HuH-7.5 (cell line): ENCODE measurements around the gene OSCAR.
"Not testable (repeated sequence)": the region's sequence is repeated elsewhere in the genome, so short reads cannot be mapped to it uniquely, and the experiment has no call there.

Experiments
- DNase-seq: peaks from one replicate; pipeline ENCODE4 v3.0.0; 2011; ENCODE audit warnings: low spot score

OSCAR gene

DNA sequence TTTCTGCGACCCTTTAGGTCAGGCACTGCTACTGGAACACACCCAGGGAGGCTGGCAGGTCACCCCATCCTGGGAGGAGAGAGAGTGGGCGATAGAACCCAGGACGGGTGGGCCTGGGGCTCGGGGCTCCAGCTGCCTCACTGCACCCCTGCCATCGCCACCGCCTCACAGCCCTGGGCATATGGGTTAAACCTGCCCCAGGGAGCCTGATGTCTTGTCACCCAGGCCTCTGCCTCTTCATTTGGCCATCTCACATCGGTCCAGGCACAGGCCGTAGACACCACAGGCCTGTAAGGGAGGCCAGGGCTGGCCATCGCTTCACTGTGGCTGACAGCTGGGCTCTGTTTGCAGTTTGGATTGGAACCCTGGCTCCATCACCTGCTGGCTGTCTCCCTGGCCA lies 25.1 kb upstream of the OSCAR start:
- no peak for DNase-seq

DNA sequence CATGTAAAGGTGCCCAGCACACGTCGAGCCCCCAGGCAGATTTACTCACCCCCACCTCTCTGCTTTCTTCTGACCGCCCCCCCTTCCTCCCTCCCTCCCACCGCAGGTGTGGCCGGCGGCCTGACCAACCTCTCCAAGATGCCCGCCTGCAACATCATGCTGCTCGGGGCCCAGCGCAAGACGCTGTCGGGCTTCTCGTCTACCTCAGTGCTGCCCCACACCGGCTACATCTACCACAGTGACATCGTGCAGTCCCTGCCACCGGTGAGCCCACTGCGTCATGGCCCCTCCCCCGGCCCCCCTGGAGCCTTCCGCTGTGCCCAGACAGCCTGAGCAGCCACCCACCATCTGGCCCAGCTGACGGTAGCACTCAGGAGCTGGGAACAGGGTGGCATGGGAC lies 23.8 kb upstream of the OSCAR start:
- no peak for DNase-seq

DNA sequence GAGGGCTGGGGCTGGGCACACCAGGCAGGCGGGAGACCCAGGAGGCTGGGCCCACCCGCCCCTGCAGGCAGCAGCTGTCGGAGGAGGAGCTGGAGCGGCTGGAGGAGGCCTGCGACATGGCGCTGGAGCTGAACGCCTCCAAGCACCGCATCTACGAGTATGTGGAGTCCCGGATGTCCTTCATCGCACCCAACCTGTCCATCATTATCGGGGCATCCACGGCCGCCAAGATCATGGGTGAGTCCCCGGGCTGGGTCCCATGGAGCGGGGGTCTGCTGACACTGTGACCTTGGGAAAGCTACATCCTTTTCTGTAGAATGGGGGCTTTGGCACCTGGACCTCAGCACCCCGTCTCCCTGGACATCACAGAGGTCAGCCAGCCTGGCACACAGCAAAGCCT lies 23.1 kb upstream of the OSCAR start:
- no peak for DNase-seq

DNA sequence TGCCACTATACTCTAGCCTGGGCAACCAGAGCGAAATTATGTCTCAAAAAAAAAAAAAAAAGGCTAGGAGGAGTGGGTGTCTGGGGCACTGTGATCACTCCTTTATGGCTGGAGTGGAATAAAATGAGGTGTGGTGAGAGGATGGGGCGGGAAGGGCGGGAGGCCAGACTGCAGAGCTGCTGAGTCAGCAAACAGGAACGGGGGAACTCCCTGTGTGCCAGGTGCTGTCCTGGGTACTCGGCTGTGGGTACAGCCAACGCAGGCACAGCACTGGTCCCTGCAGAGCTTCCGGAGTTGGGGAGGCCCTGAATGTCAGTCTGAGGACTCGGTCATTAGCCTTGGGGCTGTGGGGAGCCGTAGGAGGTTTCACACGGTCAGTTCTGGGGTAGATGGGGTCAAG lies 20.7 kb upstream of the OSCAR start:
- DNase-seq: no peak

DNA sequence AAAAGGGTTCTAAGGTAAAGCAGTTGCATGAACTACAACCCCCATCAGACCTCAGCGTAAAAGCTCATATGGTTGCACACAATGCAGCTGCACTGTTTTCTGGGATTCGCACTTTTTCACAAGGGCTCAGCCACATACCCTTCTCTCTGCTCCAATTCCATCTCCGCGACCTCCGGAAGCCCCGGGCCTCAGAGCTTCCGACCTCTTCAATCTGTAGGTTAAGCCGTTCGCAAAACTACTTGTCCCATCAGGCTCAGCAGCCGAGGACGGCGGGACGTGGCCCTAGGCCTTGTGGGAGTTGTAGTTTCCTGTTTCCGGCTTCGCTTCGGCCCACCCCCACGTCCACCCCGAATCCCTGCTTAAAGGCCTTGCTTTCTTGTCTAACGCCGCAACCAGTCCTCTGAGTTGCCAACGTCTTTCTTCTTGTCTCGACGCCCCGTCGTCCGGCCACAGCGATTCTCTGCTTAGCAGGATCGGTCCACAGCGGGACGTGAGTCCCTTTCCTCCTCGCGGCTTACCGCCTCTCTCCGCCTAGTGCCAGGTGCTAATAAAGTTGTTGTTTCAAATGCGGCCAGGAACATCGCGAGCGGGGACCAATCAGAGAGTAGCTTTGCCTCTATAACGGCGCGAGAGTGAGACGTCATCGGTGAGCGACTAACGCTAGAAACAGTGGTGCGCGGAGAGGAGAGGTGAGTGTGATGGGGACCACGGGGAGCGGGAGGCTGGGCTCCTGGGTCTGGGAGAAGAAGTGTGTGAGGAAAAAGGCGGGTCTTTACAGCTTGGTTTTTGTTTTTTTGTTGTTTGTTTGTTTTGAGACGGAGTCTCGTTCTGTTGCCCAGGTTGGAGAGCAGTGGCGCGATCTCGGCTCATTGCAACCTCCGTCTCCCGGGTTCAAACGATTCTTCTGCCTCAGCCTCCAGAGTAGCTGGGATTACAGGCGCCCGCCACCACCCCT lies 14.8 kb upstream of the OSCAR start, which contains the start of the genes PRPF31 and TFPT:
Gene PRPF31 (plus strand): TSS at position 646 of the 955 bp plus-strand sequence. CDS start 2,525 bp downstream, outside the sequence.
Gene TFPT (minus strand): TSS at position 549 of the 955 bp plus-strand sequence. CDS start 388 bp downstream, at position 161.
- peak; percentile 99 for DNase-seq

DNA sequence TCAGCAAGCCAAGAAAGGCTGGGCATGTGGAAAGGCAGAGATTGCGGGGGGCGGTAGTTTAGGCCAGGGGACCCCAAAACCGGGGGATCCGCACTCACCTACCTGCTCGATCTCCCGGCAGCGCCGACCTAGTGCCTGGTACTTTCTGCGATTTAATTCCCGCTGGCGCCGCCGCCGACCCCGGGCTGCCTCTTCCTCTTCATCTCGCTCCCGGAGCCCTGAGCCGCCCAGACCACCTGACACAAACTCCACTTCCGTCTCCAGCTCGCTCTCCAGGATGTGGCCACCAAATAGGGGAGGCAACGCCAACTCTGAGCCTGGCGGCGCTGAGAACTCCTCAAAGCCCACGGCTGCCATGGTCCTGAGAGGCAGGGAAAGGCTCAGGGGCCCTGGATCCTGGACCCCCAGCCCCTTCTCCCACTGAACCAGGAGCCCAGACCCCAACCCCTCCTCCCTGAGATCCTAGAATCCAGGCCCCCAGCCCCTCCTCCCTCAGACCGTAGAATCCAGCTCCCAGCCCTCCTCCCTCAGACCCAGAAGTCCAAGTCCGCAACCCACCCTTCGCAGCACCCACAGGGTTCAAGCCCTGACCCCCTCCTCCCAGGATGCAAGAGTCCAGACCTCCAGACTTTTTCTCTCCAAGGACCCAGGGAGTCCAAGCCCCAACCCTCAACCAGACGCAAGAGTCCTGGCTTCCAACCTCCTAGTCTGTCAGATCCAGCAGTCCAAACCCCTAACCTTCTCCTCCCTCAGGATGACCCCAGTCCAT lies 13.9 kb upstream of the OSCAR start:
- DNase-seq: no peak

DNA sequence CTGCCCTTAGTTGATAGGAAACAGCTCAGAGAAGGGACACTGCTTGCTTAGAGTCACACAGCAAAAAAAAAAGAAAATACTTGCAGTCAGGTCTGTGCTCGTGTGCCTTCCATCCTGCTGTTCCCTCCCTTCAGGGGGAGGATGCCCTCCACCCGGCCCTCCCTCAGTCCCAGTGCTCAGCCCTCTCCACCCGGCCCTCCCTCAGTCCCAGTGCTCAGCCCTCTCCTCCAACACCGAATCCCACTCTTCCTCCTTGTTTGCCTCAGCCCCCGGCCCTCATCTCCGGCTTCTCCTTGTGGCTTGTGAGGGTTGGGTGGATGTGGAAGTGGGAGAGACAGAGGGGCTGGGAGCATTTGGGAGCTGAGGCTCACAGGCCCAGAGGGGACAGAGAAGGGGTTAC lies 9.0 kb upstream of the OSCAR start:
- no peak for DNase-seq

DNA sequence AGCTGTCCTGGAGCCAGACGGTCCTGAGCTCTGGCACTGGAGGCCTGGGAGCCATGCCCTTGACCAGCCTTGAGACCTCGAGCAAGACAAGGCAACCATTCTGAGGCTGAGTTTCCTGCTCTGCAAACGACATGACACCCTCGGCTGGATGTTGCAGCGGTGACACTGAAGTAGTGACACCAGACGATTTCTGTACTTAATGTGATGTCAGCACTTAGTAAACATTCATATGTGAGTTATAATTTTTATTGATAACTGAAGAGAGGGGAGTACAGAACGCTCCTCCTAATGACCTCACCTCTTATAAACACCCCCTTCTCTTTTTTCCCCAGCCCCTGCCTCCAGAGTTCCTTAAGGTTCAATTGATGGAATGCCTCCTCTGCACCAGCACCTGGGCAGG lies 7.9 kb upstream of the OSCAR start:
- no peak for DNase-seq

DNA sequence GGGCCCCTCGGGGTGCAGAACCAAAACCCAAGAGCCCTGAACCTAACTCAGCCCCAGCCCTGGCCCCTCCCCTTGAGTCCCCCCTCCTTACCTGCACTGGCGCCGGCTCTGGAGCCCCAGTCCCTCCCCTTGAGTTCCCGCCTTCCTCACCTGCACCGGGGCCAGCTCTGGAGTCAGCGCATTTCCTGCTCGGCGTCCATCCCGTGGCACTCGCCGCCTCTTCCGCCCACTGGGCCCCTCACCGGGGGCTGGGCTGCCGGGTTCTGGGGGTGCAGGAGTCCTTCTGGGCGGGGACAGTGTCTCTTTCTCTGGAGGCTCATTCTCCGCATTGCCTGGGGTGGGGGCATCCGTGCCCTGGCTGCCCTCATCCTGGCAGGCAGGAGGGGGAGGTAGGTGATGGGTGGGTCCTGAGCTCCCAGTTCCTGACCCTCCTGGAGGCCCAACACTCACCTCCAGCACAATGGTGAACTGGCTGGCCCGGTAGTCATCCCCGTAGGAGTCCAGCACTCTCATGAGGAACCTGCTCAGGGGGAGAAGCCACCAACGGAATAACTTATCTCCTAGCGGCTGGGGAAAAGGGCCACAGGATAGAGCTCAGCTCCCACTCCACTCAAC lies 7.4 kb upstream of the OSCAR start:
- no peak for DNase-seq

DNA sequence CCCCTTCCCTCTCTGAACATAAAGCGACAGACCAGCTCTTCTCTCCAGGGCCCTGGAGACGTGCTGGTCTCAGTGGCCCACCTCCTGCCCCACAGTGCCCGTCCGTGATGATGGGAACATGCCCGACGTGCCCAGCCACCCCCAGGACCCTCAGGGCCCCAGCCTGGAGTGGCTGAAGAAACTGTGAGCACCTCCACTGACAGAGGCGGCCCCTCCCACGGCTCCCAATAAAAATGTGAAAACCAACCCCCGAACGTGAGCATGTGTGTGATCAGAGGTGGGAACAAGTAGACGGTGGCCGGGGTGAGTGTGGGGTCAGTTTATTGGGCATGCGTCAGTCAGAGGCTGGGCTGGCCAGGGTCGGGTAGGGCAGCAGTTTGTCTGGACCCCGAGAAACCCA lies 6.1 kb upstream of the OSCAR start:
- no peak for DNase-seq

DNA sequence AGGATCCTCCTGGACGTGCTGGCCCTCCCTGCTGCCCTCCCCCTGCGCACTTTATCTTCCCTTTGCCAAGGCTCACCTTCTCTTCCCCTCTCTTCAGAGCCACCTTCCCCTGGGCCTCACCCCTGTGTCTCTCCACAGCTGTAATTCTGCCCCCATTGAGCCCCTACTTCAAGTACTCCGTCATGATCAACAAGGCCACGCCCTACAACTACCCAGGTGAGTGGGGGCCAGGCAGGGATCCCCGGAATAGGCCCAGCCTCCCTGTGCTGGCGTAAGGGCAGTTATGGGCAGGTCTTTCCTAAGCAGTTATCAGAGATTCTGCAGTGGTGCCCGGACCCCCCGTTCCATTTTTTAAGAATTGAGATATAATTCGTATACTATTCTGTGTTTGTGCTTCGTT lies 5.2 kb upstream of the OSCAR start:
- DNase-seq: no peak

DNA sequence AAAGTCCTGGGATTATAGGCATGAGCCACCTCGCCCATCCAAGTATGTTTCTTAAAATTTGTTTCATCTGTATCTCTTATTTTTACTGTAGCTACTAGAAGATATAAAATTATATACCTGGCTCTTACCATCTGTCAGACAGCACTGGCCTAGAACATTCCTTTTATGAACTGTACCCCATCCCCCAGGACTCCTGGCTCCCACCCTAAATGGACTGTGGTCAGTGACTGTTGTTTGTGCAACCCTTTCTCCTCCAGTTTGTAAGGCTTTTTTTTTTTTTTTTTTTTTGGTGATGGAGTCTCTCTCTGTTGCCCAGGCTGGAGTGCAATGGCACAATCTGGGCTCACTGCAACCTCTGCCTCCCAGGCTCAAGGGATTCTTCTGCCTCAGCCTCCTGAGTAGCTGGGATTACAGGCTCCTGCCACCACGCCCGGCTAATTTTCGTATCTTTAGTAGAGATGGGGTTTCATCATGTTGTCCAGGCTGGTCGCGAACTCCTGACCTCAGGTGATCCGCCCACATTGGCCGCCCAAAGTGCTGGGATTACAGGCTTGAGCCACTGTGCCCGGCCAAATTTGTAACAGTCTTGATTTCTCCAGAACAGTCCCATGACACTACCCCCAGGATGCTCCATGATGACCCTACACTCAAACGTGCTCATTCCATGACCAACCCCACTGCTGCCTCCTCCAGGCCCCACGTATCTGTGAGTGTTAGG lies 4.6 kb upstream of the OSCAR start:
- no peak for DNase-seq

DNA sequence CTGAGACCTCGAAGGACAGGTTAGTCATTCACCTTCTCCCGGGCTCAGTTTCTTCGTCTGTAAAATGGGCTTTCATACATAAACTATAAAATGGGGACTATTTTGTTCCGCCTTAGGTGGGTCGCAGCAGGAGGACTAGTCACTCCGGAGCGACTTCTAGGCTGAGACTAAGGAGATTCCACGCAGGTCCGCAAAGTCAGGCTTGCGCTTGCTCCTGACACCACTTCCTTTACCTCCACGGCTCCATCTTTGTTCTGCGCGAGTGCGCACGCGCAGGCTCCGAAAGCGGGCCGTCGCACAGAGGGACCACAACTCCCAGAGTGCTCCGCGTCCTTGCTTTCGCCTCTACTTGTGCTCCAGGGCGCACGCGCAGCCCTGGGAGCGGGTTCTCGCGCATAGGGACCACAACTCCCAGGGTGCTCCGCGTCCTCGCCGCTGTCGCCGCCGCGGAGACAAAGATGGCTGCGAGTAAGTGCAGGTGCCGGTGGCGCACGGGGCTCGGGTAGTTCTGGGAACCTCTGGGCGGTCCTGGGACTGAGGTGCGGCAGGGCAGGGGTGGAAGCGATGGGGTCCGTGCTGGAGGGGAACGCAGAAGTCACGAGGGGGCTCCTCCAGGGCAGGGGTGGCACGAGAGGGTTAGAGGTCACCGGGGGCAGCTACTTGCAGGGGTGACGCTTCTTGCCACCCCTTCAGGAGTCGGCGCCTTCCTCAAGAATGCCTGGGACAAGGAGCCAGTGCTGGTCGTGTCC lies 2.0 kb upstream of the OSCAR start, which contains the start of gene NDUFA3:
Gene NDUFA3 (plus strand): TSS at position 435 of the 749 bp plus-strand sequence. CDS start 24 bp downstream, at position 459.
- DNase-seq: peak; percentile 100

DNA sequence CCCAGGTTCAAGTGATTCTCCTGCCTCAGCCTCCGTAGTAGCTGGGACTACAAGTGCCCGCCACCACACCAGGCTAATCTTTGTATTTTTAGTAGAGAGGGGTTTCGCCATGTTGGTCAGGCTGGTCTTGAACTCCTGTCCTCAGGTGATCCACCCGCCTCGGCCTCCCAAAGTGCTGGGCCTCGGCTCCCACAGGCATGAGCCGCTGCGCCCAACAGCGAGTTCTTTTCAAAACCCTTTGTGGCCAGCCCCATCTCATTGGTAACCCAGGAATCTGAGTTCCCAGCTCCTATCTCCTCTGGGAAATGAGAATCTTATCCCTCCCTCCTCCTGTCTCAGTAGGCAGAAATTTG lies 724 bp downstream of the OSCAR start:
- not testable (repeated sequence) for DNase-seq

DNA sequence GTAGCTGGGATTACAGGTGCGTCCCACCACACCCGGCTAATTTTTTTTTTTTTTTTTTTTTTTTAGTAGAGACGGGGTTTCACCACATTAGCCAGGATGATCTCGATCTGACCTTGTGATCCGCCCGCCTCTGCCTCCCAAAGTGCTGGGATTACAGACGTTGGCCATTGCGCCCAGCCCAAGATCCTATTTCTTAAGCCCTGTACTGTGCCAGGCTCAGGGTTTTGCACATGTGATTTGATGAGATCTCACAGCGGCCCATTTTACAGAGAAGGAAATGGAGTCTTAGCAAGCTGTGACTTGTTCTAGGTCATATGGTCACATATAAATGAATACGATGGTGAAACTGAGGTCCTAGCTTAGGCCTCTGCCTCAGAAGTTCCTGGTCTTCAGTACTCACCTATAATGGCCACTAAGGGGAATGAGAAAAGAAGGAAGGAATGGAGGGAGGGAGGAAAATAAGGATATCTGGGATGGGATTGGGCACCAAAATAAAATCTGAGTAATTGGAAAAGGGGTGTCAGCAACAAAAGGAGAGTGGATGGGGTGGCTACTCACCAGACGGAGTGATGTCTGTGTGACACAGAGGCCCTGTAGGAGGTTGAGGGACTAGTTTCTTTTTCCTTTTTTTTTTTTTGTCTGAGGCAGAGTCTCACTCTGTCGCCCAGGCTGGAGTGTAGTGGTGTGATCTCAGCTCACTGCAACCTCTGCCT lies 1.3 kb downstream of the OSCAR start:
- DNase-seq: no peak

DNA sequence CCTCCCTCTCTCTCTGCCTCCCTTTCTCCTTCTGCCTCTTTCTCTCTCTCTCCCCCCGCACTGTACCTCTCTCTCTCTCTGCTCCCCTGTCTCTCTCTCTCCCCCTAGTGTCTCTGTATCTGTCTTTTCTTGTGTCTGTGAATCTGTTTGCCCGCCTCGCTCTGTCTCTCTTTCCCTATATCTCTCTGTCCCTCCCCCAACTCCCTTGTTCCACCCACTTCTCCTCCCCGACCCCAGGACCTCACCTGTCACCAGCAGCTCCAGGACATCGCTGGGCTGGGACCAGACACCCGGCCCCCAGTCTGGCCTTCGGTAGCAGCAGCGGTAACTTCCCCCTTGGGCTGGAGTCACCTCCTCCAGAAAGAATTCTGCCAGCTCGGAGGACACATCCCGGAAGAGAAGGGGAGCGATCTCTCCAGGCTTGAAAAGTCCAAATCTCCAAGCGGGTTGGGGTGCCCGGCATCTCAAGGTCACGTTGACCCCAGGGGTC lies 3.9 kb downstream of the OSCAR start:
- DNase-seq: no peak

DNA sequence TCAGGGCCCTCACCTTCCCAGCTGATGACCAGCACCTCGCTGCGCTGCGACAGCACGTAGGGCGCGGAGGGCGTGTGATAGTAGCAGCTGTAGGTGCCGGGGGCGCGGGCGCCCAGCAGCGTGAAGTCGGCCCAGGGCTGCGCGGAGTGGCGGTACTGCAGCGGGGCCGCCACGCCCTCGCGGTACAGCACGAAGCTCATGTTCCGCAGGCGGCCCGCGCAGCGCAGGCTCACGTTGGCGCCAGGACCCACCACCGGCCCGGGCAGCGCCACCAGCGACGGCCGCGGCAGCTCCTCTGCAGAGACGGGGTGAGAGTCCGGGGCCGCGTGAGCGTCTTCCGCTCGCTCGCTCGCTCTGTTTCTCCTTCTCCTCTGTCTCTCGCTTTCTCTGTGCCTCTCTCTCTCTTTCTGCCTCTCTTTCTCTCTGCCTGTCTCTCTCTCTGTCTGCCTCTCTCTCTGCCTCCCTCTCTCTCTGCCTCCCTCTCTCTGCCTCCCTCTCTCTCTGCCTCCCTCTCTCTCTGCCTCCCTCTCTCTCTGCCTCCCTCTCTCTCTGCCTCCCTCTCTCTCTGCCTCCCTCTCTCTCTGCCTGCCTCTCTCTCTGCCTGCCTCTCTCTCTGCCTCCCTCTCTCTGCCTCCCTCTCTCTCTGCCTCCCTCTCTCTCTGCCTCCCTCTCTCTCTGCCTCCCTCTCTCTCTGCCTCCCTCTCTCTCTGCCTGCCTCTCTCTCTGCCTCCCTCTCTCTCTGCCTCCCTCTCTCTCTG lies 4.6 kb downstream of the OSCAR start:
- DNase-seq: peak; percentile 7

DNA sequence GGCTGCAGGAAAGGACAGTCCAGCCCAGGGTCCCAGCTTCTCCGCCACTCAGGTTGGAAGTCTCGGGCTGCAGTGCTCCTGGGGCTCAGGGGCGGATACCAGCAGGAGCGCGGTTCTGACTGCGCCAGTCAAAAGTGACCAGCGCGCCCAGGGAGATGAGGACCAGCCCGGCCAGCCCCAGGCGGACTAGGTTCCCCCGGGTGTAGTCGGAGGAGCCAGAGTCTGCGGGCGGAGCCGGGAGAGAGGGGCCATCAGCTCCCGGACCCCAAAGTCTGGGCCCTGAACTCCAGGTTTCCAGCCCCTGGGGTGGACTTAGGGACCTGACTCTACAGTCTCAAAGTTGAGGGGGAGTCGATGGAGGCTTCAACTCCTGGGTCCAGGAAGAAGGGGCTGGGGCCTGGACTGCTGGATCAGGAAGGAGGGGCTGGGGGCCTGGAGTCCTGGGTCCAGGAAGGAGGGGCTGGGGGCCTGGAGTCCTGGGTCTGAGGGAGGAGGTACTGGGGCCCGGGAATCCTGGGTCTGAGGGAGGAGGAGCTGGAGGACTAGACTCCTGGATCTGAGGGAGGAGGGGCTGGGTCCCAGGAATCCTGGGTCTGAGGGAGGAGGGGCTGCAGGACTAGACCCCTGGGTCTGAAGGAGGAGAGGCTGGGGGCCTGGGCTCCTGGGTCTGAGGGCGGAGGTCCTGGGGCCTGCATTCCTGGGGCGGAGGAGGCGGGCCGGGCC lies 5.3 kb downstream of the OSCAR start:
- DNase-seq: peak; percentile 5
